ENCODE measurements around the gene MAFG.

DNA sequence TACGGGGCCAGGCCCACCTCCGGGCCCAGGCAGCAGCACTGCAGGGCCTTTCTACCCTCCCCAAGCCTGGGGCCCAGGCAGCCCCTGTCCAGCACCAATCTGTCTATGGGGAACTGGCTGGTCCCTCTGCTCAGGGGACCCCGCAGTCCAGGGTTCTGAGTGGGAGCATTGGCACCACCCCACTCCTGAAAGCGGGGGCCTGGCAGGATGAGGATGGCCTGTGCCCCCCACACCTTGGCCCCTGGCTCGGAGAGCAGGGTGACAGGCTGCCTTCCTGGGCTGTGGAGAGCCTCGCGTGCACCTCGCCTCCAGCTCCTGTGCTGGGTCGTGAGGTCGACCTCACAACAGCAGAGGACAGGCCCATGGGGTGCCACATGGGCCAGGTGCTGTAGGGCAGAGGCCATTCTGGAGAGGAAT lies 24.1 kb downstream of the MAFG start:
- TF ChIP-seq, protein P1, sequence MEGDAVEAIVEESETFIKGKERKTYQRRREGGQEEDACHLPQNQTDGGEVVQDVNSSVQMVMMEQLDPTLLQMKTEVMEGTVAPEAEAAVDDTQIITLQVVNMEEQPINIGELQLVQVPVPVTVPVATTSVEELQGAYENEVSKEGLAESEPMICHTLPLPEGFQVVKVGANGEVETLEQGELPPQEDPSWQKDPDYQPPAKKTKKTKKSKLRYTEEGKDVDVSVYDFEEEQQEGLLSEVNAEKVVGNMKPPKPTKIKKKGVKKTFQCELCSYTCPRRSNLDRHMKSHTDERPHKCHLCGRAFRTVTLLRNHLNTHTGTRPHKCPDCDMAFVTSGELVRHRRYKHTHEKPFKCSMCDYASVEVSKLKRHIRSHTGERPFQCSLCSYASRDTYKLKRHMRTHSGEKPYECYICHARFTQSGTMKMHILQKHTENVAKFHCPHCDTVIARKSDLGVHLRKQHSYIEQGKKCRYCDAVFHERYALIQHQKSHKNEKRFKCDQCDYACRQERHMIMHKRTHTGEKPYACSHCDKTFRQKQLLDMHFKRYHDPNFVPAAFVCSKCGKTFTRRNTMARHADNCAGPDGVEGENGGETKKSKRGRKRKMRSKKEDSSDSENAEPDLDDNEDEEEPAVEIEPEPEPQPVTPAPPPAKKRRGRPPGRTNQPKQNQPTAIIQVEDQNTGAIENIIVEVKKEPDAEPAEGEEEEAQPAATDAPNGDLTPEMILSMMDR (optimal IDR thresholded peaks at IDR 0.05 in 1 of 3, IDR thresholded peaks at IDR 0.05 in 1 of 3, conservative IDR thresholded peaks at IDR 0.05 in 1 of 3; ENCODE audit: extremely low read depth in 1 of 3, insufficient read depth in 2 of 3, low read length in 3 of 3) = no peak
- no peak for TF ChIP-seq EZH2 (IDR thresholded peaks at IDR 0.05; ENCODE audit: low read length)
